ENCODE data around the gene ZNF503.

DNA sequence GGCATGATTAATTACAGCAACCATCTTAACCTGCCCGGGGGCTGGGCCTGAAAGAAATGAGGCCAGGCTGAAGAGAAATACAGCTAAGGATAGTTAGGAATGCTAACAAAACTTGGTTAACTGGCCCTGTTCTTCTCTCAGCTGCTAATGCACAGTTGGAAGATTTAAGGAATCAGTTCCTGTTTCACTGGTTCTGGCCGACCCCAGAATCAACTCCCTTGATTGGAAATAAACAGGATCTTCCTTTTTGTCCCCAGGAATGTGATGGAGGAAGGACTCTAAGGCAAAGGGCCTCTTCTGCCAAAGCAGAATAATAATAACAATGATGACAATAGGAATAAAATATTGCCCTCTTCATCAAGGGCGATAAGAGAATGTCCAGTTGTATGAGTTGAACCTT is 26.4 kb upstream of the ZNF503 start:
- TF ChIP-seq EZH2 (IDR thresholded peaks at IDR 0.05; ENCODE audit: low read depth): no peak
- TF ChIP-seq, protein P1, sequence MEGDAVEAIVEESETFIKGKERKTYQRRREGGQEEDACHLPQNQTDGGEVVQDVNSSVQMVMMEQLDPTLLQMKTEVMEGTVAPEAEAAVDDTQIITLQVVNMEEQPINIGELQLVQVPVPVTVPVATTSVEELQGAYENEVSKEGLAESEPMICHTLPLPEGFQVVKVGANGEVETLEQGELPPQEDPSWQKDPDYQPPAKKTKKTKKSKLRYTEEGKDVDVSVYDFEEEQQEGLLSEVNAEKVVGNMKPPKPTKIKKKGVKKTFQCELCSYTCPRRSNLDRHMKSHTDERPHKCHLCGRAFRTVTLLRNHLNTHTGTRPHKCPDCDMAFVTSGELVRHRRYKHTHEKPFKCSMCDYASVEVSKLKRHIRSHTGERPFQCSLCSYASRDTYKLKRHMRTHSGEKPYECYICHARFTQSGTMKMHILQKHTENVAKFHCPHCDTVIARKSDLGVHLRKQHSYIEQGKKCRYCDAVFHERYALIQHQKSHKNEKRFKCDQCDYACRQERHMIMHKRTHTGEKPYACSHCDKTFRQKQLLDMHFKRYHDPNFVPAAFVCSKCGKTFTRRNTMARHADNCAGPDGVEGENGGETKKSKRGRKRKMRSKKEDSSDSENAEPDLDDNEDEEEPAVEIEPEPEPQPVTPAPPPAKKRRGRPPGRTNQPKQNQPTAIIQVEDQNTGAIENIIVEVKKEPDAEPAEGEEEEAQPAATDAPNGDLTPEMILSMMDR (conservative IDR thresholded peaks at IDR 0.05): no peak
